Measurements from ENCODE around the gene DHX30.

DNA sequence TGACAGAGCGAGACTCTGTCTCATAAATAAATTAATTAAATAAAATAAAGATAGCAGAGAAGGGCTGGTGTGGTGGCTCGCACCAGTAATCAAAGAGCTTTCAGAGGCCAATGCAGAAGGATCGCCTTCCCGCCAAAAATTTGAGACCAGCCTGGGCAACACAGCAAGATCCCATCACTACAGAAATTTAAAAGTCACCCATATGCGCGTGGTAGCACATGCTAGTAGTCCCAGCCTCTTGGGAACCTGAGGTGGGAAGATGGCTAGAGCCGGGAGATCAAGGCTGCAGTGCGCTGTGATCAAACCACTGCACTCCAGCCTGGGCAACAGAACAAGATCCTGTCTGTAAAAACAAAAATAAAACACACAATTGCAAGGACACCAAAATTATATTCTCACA, 30.9 kb upstream of the DHX30 start:
- no peak for TF ChIP-seq REST (IDR thresholded peaks at IDR 0.05; ENCODE audit: insufficient read depth in 1 of 2, low read depth in 2 of 2, low read length in 2 of 2)
- TF ChIP-seq SIN3A (IDR thresholded peaks at IDR 0.05; ENCODE audit: borderline replicate concordance, insufficient read depth, low read length), result no peak
